Activated CD4-positive, CD25-positive, alpha-beta regulatory T cell (primary cell): ENCODE results near the gene LYL1.

Experiments used
- DNase-seq, 4 experiments: peaks; one replicate each; lab custom pipeline; 2025; lab: John Stamatoyannopoulos, UW

Gene LYL1

GRCh38 chr19:13104848-13105711 lies 2.4 kb upstream of the LYL1 start:
- DNase-seq = no peak

GRCh38 chr19:13104360-13104847 lies 1.7 kb upstream of the LYL1 start:
- DNase-seq = peak; percentile 36 to 58 (median 44)

- DNase-seq = no peak
Measured at GRCh38 chr19:13103581-13104359, 1.1 kb upstream of the LYL1 start.

GRCh38 chr19:13102416-13102665 lies 317 bp downstream of the LYL1 start:
- no peak for DNase-seq

GRCh38 chr19:13101590-13102415 lies 855 bp downstream of the LYL1 start:
- no peak for DNase-seq

- DNase-seq = no peak
Measured at GRCh38 chr19:13100841-13101589, 1.6 kb downstream of the LYL1 start.

- DNase-seq = peak in 2 of 4 experiments; percentile 33 to 49
Measured at GRCh38 chr19:13100031-13100588, 2.5 kb downstream of the LYL1 start.

- peak; percentile 28 to 74 (median 56) for DNase-seq
Measured at GRCh38 chr19:13099073-13099999, 3.3 kb downstream of the LYL1 start.

GRCh38 chr19:13098277-13099072 lies 4.2 kb downstream of the LYL1 start:
- DNase-seq = no peak

- no peak for DNase-seq
Measured at GRCh38 chr19:13097463-13098258, 5.0 kb downstream of the LYL1 start.

- DNase-seq = no peak
Measured at GRCh38 chr19:13097033-13097462, 5.6 kb downstream of the LYL1 start.

- DNase-seq = peak in 1 of 4 experiments; percentile 12
Measured at GRCh38 chr19:13095934-13096927, 6.4 kb downstream of the LYL1 start.

- no peak for DNase-seq
Measured at GRCh38 chr19:13095393-13095784, 7.3 kb downstream of the LYL1 start.

GRCh38 chr19:13094771-13095392 lies 7.8 kb downstream of the LYL1 start:
- no peak for DNase-seq

GRCh38 chr19:13094106-13094504 lies 8.6 kb downstream of the LYL1 start:
- DNase-seq = no peak

GRCh38 chr19:13093407-13094105 lies 9.1 kb downstream of the LYL1 start:
- DNase-seq = peak; percentile 51 to 68 (median 66)
